ENCODE results near the gene NOL9.
"Not testable (repeated sequence)": the region's sequence is repeated elsewhere in the genome, so short reads cannot be mapped to it uniquely, and the experiment has no call there.

The NOL9 gene

GRCh38 chr1:6501279-6501813 is 53.0 kb downstream of the NOL9 start:
- DNase-seq, result no peak

- DNase-seq, result no peak
Observed at GRCh38 chr1:6500544-6501278, 53.6 kb downstream of the NOL9 start.

- no peak for DNase-seq
Observed at GRCh38 chr1:6499296-6499695, 55.0 kb downstream of the NOL9 start.

- no peak for DNase-seq
Observed at GRCh38 chr1:6498576-6499111, 55.7 kb downstream of the NOL9 start.

GRCh38 chr1:6497867-6498575 is 56.3 kb downstream of the NOL9 start:
- no peak for DNase-seq

GRCh38 chr1:6497215-6497866 is 57.0 kb downstream of the NOL9 start:
- DNase-seq, result peak; percentile 75

- no peak for DNase-seq
Observed at GRCh38 chr1:6496890-6497214, 57.5 kb downstream of the NOL9 start.

GRCh38 chr1:6496365-6496721 is 58.0 kb downstream of the NOL9 start:
- no peak for DNase-seq

- no peak for DNase-seq
Observed at GRCh38 chr1:6495540-6496364, 58.6 kb downstream of the NOL9 start.

- DNase-seq, result no peak
Observed at GRCh38 chr1:6495041-6495441, 59.3 kb downstream of the NOL9 start.

GRCh38 chr1:6494627-6495026 is 59.7 kb downstream of the NOL9 start:
- no peak for DNase-seq

GRCh38 chr1:6493834-6494223 is 60.5 kb downstream of the NOL9 start:
- not testable (repeated sequence) for DNase-seq

GRCh38 chr1:6491966-6492365 is 62.3 kb downstream of the NOL9 start:
- DNase-seq, result no peak

GRCh38 chr1:6491480-6491962 is 62.8 kb downstream of the NOL9 start, which contains the start of gene PLEKHG5:
Gene PLEKHG5 (minus strand): TSS chr1:6491667. CDS start chr1:6477571, 14,096 bp downstream.
- DNase-seq, result no peak

- DNase-seq, result no peak
Observed at GRCh38 chr1:6491081-6491449, 63.2 kb downstream of the NOL9 start.

GRCh38 chr1:6490181-6491080 is 63.9 kb downstream of the NOL9 start:
- peak; percentile 94 for DNase-seq

- DNase-seq, result peak; percentile 90
Observed at GRCh38 chr1:6489799-6490180, 64.5 kb downstream of the NOL9 start.

- DNase-seq, result no peak
Observed at GRCh38 chr1:6489383-6489765, 64.9 kb downstream of the NOL9 start.

- DNase-seq, result no peak
Observed at GRCh38 chr1:6488602-6489382, 65.5 kb downstream of the NOL9 start.

GRCh38 chr1:6487804-6488484 is 66.4 kb downstream of the NOL9 start:
- no peak for DNase-seq
